Activated naive CD4-positive, alpha-beta T cell treated with Interleukin-2 at 50 U/mL for 16 hours (primary cell): ENCODE data around the gene PRF1.

Experiments used
- DNase-seq: peaks from one replicate; pipeline ENCODE4 v3.0.0-alpha.2; 2020

PRF1 gene

DNA sequence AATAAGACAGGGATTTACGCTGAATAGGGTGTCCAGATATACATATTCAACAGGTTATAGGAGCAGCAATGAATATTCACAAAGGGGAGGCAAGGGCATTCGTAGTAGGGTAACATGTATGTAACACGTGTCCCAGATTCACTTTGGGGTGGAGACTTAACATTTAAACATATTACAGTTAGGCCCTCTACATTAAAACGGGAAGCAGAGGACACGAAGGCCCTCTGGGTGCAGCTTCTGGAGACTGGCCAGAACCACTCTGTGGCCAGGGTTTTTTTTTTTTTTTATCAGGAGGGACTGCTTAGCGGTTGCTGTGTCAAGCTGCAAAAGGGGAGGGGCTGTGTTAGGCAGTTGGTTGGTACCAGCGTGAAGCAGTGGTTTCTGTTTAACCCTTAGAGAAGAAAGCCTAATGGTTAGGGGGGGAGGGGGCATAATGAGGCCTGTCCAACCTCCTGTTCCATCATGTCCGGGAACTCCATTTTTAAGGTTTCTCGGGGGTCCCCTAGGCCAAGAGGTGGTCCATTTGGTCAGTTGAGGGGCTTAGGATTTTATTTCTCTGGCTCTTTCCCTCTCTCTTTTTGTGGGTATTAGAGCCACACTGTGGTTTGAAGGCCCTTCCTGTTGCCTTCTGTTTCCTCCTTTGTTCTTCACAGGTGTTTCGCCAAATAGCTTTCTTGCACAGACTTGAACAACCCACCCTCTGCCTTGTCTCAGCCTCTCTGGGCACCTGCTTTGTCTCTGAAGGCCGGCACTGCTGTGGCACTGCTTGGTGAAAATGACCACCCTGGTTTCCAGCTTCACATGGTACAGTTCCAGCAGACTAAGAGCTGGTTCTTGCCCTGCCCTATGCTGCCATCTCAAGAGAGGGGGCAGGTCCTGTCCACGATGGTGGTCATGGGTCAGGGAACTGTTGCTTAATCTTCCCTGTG, 26.4 kb downstream of the PRF1 start:
- no peak for DNase-seq

DNA sequence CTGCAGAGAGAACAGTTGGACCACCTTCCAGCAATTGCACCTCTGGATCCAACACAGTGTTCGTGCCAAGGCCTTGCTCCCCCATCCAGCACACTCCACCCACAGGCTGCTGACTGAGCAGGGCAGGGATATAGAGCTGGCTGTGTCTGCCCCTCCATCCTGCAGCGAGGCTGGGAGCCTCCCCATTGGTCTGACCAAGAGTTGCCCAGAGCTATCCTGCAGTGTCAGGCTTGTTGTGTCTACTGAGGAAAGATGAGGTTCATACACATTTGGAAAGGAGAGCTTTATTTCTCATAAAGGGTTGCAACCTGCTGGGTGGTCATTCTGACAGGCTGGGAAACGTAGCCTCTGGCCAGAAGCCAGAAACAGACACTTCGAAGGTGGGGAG, 27.1 kb downstream of the PRF1 start:
- no peak for DNase-seq

DNA sequence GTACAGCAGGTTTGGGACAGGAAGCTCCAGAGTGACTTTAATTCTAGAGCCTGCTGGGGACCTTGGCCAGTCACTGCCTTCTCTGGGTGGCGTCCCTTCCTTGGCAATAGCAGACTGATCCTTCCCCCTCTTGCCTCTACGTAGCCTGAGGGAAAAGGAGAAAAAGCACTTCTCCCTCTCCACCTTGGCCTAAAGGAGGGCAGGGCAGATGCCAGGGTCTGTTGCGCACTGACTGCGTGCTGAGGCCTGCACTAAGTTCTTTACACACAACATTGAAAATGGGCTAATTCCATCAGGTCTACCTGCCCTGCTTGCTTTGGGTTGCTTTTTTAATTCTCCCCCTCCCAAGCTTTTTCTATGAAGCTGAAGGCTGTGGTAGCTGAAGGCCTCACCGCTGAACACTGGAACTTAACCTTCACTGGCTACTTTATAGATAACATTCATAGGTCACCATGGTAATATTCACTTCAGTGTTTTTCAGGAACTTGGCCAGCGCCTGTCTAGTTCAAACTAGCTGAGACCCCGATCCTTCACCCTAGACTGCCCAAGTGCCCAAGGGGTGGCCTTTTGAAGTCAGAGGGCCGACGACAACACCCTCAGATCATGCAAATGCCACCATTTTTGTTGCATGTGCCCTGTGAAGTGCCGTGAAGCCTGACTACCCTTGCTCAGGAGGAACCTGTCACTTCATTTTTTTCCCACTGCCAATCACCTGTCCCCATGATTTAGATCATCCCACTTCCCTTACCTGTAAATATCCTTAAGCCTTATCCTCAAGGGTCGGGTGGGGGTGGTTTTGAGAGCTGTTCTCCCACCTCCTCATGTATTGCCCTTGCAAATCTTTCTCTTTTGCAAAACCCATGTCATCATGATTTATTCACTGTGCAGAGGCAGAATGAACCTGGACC, 28.7 kb downstream of the PRF1 start:
- no peak for DNase-seq

DNA sequence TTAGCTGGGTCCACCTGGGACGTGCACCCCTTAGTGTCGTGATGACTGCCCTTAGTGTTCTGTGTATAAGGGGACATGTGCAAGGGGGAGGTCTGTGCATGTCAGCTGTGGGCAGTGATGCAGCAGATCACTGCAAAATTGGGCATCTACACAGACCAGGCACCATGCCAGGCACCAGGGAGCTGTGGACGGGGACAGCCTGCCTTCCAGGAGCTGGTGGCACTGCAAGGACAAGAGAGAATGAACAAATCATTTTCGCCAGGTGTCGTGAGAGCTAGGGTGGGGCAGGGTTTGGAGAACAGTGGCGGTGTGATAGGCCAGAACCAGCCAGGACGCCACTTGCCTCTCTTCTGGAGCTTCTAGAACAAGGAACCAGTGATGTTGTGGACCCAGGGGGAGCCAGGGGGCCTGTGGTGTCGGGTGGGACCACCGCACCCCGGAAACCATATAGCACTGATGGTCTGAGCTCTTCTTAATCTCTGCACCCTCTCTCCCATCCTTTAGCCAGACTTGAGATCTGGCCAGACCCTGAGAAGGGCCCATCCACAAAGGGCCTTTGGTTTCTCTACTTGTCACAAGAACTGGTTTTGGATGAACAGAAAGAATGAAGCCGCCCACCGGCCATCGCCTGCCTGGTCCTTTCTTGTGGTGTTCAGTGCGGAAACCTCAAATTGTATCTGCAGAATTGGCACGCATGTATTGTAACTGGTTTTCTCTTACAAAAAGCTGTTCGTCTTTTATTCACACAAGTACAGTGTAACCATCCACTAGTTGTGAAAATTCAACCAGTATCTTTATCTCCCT, 30.7 kb downstream of the PRF1 start:
- DNase-seq = no peak

DNA sequence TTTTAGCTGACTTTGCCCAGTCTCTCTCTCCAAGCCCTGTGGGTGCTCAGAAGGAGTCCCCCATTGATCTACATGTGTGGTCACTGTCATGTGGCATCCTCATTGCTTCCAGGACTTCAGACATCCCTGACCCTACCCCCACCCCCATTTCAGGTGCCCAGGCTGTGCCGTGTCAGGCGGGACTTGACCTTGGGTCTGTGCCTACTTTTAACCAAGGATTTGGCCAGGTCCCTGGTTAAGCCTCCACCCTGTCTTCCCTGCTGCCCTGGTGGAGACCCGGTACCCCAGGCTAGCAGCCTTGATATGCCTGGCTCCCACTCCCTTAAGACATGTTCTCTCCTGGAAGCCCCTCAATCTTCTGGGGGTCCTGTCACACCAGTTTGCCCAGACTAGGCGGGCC, 31.3 kb downstream of the PRF1 start:
- no peak for DNase-seq

DNA sequence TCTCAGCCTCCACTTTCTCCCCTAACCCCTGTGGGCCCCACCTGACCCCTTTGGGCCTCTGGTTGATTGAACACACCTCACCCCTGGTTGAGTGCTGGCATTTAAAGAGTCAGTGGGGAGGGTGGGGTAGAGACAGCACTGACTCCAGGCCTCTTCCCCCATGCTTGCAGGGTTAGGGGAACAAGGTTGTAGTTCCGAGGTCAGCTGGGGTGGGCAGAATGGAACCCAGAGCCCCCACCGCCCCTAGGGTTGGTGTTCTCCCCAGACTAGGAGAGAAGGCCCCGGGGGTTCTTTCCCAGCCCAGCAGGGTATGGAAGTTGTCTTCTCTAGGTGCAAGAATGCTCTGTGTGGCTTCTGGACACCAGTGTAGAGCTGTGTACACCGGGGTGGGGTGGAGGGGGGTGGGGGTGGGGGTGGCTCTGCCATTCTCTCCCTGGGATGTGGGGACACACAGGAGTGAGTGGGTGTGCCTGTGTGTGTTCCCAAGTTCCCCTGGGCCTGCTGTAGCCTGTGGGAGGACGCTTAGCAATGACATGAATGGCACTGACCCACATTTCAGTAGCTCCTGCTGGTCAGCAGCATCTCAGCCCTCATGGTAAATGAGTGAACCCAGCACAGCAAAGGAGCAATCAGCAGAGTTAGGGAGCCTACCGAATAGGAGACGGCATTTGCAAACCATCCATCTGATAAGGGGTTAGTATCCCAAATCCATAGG, 33.6 kb downstream of the PRF1 start:
- no peak for DNase-seq

DNA sequence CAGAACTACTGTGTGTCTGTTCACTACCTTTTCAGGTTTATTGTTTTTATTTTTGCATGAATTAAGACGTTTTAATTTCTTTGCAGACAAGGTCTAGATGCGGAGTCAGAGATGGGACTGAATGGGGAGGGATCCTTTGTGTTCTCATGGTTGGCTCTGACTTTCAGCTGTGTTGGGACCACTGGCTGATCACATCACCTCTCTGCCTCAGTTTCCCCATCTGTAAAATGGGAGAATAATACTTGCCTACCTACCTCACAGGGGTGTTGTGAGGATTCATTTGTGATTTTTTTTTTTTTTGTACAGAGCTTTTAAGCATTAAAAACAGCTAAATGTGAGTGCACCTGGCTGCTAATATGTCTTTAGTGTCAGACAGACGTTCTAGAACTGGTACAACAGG, 34.4 kb downstream of the PRF1 start:
- DNase-seq = no peak

DNA sequence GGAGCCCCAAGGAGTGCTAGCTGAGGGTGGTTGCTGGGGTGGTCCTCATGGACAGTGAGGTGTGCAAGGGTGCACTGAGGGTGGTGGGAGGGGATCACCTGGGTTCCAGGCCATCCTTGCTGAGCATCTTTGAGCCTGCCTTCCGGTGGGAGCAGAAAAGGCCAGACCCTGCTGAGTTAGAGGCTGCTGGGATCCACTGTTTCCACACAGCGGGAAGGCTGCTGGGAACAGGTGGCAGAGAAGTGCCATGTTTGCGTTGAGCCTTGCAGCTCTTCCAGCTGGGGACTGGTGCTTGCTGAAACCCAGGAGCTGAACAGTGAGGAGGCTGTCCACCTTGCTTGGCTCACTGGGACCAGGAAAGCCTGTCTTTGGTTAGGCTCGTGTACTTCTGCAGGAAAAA, 34.9 kb downstream of the PRF1 start:
- DNase-seq = no peak

DNA sequence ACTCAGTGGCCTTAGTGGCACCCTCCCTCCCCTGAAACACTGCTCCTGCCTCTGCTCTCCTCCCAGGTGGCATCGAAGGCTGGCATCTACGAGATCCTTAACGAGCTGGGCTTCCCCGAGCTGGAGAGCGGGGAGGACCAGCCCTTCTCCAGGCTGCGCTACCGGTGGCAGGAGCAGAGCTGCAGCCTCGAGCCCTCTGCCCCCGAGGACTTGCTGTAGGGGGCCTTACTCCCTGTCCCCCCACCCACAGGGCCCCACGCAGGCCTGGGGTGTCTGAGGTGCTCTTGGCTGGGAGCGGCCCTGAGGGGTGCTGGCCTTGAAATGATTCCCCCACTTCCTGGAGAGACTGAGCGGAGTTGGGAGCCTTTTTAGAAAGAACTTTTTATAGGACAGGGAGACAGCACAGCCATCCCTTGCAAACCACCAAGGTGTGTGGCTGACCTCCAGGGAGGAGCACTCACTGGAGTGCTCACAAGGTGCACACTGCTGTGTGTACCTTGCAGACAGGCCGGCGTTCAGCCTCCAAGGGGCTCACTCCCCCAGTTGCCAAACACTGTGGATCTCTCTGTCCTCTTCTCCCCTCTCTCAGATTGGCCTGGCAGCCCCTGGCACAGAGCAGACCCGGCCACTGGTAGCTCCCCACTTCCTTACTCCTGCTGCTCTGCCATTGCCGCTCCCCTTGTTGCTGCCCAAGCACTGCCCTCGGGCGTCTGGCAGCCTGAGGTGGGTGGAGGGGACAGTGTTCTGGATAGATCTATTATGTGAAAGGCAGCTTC, 35.8 kb downstream of the PRF1 start:
- DNase-seq = no peak

DNA sequence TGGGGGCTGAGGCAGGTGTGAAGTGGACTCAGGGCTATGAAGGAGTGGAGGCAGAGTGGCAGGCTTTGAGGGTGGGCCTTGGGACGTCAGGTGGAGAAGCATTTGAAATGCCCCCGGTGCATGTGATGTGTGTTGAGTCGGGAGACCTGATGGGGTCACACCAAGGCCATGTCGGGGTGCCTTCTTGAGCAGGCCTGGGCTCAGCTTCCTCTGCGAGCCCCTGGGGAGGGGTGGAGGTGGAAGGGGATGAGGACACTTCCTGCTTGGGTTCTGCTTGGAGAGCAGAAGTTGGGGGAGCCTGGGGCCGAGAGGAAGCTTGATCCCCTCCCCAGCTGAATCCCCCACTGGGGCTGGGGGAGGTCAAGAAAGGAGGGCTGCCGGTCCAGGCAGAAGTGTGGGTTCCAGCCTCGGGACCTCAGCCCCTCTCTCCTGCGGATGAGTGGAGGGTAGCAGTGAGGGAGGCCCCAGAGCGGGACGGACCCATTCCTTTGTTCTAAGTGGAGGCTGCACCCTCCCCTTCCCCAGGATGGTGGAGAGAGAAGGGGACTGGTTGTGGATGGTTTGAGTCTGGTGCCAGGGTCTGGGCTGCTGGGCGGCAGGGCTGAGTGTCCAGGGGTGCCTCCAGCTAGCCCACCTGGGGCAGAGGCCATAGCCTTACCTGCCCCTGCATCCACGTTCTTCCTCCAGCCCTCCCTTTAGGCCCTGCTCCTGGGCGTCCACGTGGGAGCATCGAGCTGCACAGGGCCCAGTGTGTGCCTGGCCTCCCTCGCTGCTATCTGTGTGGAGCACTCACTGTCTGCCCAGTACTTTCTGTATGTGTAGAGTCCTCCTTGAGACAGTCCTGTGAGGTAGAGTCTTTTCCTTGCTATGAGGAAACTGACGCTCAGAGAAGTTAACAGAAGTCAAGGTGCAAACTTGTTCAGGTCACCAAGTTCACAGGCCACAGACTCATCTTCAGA, 36.7 kb downstream of the PRF1 start:
- DNase-seq = no peak

DNA sequence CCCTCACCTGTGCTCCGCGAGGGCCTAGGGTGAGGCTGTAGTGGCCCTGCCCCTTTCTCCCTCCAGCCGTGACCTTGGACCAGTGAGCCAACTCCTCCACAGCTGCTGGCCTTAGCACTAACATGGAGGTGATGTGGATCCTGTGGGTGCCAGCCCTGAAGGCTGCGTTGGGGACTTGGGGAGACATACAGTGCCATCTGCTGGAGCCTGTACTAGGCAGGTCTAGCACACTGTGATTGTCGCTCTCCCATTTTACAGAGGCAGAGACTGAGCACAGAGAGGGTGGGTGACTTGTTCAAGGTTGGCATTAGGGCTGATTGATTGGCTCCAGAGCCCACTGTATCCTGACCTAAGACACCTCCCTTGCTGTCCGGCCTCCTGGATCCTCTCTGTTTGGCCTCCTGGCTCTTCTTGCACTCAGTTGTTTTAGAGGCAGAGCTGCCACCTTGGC, 37.6 kb downstream of the PRF1 start:
- no peak for DNase-seq

DNA sequence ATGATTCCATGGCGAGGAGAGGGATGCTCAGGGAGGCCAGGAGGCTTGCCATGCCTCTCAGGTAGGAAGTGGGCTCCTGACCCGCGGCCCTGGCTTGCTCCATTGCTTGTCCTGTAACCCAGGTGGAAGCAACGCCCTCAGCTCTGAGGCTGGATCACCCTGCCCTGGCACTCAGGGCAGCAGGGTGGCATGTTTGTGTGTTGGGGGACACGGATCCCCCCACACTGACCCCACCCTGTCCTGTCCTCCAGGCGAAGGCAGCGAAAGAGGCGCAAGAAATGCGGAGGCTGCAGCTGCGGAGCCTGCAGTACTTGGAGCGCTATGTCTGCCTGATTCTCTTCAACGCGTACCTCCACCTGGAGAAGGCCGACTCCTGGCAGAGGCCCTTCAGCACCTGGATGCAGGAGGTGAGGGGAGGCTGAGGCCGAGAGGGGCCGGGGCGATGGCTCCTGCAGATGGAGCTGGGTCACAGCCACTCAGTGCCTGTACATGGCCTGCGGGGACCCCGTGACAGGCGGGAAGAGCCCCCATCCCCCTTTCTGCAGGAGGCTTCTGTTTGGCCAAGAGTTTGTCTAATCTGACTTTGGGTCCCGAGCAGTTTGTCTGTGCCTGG, 38.3 kb downstream of the PRF1 start:
- no peak for DNase-seq

DNA sequence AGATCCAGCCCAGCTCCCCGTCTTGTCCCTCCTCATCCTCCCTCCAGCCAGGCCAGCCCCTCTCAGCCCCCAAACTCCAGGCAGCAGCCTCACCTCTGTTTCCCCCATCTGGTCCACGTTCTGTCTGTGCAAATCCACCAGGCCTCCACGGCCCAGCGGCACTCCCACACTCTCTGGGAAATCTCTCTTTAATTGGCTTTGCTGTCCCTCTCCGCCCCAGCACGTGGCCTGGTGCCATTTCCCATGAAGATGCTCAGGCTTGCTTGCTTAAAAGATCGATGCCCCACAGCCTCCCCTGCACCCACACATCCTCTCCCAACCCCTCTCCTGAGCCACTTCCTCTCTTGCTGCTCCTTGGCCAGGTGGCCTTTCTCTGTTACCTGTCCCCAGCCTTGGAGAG, 39.3 kb downstream of the PRF1 start:
- DNase-seq = no peak

DNA sequence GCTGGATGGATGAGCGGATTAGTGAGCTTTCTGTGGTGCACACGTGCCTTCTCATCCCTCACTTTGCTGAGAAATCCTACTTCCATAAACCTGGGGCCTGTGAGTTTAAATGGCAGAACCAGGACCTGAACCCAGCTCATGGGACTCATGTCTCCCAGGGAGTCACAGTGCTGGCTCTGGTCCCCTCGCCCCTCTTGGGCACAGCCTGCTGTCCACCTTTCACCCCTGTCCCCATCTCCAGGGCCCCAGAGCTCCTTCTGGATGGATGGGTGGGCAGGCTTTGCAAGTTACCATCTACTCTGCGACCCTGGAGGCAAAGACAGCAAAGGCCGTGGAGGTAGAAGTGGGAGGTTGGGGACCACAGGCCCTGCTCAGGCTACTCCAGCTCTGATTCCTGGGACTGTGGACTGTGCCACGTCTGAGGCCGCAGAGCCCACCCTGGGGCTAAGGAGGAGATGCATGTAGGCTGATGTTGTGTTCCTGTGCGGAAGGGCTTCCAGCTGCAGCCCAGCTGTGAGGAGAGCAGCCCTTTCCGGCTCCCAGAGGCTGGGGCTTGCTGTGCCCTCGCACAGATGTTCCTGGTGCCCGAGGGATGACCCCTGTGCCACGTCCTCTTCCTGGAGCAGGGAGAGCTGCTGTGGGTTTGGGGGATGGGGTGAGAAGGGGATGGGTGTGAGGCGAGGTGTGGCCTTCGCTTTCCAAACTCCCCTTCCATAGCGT, 40.3 kb downstream of the PRF1 start:
- no peak for DNase-seq

DNA sequence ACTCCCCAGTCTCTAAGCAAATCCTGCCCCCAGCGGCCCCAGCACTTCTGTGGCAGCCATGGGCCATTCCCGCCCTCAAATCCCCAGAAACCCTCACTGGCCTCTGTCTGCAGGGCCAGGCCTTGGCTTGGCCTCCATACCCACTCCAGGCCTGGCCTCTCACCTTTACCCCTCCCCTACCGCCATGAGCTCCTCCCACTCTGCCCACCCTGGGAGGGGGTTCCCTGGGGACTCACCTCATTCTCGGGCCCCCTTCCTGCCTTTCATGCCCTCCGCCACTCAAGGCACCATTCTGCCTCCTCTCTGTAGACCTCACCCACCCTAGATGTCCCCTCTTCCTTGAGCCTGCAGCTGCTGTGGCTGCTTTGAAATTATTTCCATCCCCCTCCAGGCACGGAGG, 41.0 kb downstream of the PRF1 start:
- DNase-seq = no peak

DNA sequence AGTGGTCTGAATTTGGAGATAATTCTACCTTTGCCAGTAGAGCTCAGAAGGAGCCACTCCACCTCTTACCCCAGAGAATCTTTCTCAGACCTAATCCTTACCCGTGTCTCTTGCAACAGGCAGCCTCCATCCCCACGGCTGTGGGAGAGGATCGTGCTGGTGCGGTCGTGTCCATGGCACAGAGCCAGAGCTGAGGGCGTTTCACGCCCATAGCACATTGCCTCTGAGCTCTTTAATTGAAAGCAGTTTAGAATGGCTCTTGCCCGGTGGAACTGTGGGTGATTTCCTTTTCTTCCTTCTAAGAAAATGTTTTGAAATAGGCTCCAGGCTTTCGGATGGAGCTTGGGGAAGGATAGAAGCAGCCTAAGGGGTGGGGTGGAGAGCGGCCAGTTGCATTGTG, 41.5 kb downstream of the PRF1 start:
- no peak for DNase-seq

DNA sequence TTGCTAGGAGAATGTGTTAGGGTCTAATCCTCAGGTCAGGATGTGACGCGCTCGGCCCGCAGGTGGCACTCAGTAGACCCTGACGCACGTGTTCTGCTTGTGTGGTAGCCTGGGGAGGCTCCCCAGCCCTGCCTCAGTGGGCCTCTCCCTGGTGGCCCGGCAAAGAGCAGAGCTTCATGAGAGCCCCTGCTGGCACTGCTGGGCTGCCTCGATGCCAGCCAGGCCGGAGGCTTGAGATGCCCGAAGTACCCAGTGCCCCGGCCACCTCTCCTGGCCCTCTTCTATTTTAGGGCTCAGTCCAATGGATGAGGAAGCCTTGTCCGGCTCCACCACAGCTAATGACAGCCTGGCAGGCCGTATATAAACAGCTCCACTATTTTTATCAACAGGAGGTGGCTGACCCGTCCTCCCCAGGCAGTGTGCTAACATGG, 42.0 kb downstream of the PRF1 start:
- DNase-seq = no peak

DNA sequence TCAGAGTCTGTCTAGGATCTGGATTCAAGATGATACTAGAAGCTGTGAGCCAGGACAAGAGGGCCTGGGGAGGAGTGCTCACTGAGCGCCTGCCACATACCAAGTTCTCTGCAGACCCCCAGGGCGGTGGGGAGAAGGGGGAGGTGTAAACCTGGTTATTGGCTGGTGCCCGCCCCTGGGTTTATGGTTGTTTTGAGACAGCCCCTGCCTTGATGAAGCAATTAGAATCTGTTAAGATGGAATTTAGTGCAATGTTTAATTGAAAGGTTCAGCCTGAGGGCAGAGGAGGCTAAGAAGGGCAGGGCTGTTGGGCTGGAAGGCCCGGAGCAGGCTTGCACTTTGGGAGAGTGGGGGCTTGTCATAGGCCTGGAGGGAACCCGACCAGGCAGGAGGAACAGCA, 42.7 kb downstream of the PRF1 start:
- no peak for DNase-seq
